Activated CD4-positive, alpha-beta T cell treated with anti-CD3 and anti-CD28 coated beads for 24 hours (primary cell): Measurements from ENCODE around the gene C1orf159.
"Not testable (repeated sequence)": the region's sequence is repeated elsewhere in the genome, so short reads cannot be mapped to it uniquely, and the experiment has no call there.

Source experiments
- DNase-seq, 2 donors: peaks; one replicate each; pipeline ENCODE4 v3.0.0-alpha.2; 2020; ENCODE audit warnings: low read depth in 2 of 2

Gene C1orf159

GRCh38 chr1:1118011-1118875 lies 2.4 kb upstream of the C1orf159 start:
- DNase-seq, result no peak

GRCh38 chr1:1117469-1117831 lies 1.6 kb upstream of the C1orf159 start:
- DNase-seq, result no peak

DNA sequence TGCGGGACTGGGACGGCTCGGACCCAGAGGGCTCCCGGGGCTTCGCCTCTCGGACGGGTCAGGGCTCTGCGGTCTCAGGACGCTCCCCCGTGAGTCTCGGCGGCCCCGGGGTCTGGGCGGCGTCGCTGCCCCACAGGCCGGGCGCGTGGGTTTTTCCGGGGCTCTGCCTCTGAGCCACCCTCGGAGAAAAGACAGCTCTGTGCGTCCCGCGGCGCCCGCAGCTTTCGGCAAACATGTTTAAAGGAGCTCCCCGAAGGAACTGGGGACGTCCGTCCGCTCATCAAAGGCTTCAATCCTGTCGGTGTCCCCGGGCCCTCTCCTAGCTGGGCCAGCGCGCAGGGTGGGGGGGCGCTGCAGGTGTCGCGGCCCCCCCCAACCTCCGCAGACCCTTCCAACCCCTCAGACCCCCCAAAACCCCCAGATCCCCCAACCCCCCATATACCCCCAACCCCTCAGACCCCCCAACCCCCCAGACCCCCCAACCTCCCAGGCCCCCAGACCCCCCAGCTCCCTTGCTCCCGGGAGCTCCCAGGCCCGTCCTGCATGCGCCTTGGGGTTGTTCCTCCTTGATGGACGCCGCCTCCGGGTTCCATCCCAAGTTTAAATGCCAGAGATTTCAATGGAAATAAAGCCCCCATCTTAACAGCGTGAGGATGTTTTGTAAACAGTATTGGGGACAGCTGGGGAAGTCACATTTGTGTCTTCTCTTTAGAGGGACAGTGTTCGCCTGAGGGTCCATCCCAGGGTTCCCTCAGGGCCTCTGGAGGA lies 996 bp upstream of the C1orf159 start:
- DNase-seq, result no peak

DNA sequence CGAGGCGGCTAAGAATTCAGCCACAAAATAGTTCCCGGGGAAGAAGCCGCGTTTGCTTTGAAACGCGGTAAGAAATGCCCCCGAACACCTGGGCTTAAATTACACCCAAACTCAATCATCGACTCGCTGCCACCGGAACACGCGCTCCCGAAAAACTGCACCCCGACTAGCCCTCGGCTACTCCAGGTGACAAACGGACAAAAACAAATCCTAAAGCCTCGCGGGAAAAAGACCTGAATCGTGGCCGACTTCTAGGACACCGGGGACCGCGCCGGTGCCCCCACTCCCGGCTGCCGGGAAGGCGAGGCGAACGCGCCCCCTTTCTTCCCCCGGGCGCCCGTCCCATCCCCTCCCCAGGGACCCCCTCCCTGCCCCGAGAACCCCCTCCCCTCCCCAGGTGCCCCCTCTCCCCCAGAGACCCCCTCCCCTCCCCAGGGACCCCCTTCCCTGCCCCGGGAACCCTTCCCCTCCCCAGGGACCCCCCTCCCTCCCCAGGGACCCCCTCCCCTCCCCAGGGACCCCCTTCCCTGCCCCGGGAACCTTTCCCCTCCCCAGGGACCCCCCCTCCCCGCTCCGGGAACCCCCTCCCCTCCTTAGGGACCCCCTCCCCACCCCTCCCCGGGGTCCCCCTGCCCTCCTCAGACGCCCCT lies 628 bp downstream of the C1orf159 start:
- DNase-seq, result no peak

- no peak for DNase-seq
Measured at GRCh38 chr1:1114431-1114830, 1.5 kb downstream of the C1orf159 start.

- DNase-seq, result no peak
Measured at GRCh38 chr1:1112237-1112985, 3.5 kb downstream of the C1orf159 start.

DNA sequence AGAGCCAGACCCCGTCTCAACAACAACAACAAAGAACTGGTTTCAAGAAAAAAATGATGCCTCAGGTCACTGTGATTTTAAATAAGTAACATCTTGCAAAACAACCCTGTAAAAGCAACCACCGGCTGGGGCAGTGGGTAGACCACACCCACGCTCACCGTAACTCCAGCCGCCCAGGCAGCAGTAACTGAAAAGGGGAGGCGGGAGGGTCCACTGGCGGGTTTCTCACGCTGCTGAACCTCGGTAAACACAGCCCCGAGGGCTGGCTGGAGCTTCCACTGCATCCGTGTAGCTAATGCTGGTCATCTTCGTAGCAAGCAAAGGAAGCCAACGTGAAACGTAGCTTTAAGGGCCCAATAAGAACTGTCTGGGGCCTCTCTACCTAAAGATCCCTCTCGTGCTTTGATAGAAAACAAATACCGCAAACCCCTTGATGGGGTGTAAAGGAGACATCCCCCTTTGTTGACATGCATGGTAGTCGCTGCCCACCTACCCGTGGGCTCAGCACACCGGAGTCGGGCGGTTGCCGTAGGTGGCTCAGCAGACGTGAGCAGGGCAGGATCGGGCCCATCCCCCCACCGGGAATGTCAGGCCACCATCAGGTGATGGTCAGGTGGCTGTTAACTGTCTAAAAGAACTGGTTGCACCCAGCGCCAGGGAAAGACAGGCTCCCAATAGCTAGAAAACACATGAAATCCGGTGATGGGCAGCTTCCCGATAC lies 4.2 kb downstream of the C1orf159 start:
- DNase-seq, result no peak

- DNase-seq, result no peak
Measured at GRCh38 chr1:1110561-1110971, 5.3 kb downstream of the C1orf159 start.

DNA sequence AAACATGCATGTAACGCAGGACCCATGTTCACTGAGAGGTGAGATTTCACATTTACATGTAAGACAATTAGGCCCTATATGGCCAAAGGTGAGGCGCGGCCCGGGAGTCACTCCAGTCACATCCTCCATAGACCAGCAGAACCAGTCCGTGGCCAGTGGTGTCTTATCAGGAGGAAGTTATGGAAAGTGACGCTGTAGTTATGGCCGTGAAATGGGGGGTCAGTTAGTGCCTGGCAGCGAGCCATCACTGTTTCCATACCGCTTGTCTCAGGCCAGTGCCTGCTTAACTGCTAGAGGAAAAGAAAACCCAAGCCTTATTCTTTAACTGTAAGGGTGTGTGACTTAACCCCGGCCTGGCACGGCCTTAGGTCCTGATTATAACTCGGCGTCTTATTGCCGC lies 6.1 kb downstream of the C1orf159 start:
- no peak for DNase-seq

DNA sequence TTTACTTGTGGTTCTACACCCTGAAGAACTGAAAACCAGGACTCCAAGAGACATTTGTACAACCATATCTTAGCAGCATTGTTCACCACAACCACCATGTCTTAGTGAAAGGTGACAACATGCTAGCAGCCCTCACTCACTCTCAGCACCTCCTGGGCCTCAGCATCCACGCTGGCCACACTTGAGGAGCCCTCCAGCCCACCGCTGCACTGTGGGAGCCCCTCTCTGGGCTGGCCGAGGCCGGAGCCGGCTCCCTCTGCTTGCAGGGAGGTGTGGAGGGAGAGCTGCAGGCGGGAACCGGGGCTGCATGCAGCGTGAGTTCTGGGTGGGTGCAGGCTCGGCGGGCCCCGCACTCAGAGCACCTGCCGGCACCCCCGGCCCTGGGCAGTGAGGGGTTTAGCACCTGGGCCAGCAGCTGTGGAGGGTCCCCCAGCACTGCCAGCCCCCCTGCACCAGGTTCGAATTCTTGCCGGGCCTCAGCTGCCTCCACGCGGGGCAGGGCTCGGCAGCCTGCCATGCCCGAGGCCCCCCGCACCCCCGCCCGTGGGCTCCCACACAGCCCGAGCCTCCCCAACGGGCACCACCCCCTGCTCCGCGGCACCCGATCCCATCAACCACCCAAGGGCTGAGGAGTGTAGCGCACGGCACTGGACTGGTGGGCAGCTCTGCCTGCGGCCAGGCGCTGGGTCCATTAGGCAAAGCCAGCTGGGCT lies 9.2 kb downstream of the C1orf159 start:
- no peak for DNase-seq

DNA sequence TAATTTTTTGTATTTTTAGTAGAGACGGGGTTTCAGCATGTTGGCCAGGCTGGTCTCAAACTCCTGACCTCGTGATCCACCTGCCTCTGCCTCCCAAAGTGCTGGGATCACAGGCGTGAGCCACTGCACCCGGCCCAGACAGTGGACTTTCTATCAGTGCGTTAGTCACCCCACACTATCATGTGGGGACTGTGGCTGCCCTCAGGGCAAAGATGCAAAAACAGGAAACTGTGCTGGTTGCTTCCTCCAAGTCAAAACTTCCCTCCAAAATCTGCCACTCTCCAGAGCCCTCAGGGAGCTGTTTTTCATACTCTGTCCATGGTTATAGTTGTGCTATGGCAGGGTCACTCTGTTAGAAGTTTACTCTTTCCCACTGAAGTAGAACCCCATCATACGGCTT lies 11.7 kb downstream of the C1orf159 start:
- not testable (repeated sequence) for DNase-seq

- DNase-seq, result no peak
Measured at GRCh38 chr1:1101503-1101902, 14.4 kb downstream of the C1orf159 start.

DNA sequence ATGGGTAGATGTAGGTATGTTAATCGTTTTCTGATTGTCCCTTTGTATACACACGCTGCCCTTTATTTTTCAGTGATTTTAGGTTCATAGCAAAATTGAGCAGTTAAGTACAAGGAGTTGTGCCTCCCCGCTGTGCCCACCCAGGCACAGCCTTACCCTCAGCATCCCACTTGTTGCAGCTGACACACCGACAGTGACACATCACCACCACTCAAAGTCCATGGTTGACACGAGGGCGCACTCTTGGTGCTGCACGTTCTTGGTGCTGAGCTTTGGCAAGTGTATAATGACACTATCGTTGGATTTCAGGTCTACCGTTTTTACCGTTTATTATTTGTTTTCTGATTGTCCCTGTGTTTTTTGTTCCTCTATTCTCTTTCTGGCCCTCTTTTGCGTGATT lies 15.6 kb downstream of the C1orf159 start:
- no peak for DNase-seq

DNA sequence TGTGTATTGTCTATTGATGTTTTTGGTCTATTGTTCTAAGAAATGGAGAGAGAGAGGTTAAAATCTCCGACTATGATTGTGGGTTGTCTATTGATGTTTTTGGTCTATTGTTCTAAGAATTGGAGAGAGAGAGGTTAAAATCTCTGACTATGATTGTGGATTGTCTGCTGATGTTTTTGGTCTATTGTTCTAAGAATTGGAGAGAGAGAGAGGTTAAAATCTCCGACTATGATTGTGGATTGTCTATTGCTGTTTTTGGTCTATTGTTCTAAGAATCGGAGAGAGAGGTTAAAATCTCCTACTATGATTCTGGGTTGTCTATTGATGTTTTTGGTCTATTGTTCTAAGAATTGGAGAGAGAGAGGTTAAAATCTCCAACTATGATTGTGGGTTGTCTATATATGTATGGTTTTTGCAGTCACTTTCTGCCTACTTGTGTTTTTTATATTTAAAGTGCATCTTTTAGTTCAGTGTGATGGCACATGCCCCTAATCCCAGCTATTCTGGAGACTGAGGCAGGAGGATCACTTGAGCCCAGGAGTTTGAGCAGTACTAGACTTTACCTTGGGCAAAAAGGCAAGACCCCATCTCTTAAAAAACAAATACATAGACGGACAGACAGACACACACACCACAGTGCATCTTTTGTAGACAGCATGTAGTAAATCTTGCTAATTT lies 16.2 kb downstream of the C1orf159 start:
- no peak for DNase-seq

DNA sequence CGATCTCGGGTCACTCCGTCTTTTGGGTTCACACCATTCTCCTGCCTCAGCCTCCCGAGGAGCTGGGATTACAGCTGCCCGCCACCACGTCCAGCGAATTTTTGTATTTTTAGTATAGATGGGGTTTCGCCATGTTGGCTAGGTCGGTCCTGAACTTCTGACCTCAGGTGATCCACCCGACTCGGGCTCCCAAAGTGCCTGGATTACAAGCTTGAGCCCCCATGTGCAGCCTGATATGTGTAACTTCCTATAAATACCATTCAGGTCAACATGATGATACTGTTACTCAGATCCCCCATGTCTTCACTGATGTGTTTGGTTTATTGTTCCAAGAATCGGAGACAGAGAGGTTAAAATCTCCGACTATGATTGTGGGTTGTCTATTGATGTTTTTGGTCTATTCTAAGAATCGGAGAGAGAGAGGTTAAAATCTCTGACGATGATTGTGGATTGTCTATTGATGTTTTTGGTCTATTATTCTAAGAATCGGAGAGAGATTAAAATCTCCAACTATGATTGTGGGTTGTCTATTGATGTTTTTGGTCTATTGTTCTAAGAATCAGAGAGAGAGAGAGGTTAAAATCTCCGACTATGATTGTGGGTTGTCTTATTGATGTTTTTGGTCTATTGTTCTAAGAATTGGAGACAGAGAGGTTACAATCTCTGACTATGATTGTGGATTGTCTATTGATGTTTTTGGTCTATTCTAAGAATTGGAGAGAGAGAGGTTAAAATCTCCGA lies 17.0 kb downstream of the C1orf159 start:
- DNase-seq, result no peak

- not testable (repeated sequence) for DNase-seq
Measured at GRCh38 chr1:1096136-1096535, 19.8 kb downstream of the C1orf159 start.

GRCh38 chr1:1094981-1095380 lies 20.9 kb downstream of the C1orf159 start:
- DNase-seq, result no peak

DNA sequence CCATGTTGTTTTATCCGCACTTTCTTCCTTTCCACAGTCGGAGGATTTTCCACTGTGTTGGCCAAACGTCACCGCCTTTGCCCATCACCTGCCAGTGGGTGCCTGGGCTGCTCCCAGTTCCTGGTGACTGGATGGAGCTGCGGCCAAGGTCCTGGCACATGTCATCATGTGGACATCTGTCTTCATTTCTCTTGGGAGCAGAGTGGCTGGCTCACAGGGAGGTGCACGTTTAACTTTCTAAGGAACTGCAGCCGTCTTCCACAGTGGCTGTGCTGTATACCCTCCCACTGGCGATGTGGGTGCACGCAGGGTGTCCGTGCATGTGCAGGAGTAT lies 22.3 kb downstream of the C1orf159 start:
- DNase-seq, result no peak

- no peak for DNase-seq
Measured at GRCh38 chr1:1092894-1093609, 22.8 kb downstream of the C1orf159 start.
